IMR-90 (cell line): ENCODE measurements around the gene PITX3. TPM values are rescaled to one million over a fixed set of nuclear protein-coding genes. Genes with fewer than 3 reads are reported as not detected.

ENCODE experiments used
- ATAC-seq: fragments of 200-7000 bp; cut with Tn5 transposase; 2 replicates; pipeline ENCODE4 v1.9.1; 2020; ENCODE audit warnings: low read depth, mild to moderate bottlenecking, moderate library complexity
- BruUV-seq: library from RNA; stranded (reverse); fragments of 400-500 nt; replicated peaks from 2 replicates; lab custom pipeline; 2021; lab: Mats Ljungman, UMichigan
- CTCF ChIA-PET: fragments of 300-600 bp; formaldehyde crosslinking; extraction: SDS; loops from one replicate; lab custom pipeline; 2021; ENCODE audit warnings: antibody characterized with exemption; lab: Yijun Ruan, JAX
- POLR2A ChIA-PET: fragments of 300-600 bp; sonication (Branson Sonifier 250); formaldehyde crosslinking; loops from one replicate; lab custom pipeline; 2022; ENCODE audit warnings: antibody characterized with exemption; ENCODE audit not compliant: unreplicated experiment; lab: Charles Lee
- DNase-seq: peaks from one replicate; pipeline ENCODE4 v3.0.0; 2013
- H2AFZ ChIP-seq: replicated peaks from 2 replicates; pipeline ENCODE3; 2013; ENCODE audit warnings: low read length, mild to moderate bottlenecking; ENCODE audit not compliant: poor library complexity
- H2AK5ac ChIP-seq: 2 replicates; pipeline ENCODE4 v1.6.1; 2013; ENCODE audit warnings: low read depth, low read length, inconsistent platforms
- H2AK9ac ChIP-seq: replicated peaks from 2 replicates; pipeline ENCODE3; 2013; ENCODE audit warnings: mild to moderate bottlenecking, low read depth, low read length, moderate library complexity; ENCODE audit not compliant: poor library complexity
- H2BK120ac ChIP-seq: 2 replicates; pipeline ENCODE4 v1.6.1; 2013; ENCODE audit warnings: low read depth, low read length, inconsistent platforms
- H2BK15ac ChIP-seq: 3 replicates; pipeline ENCODE4 v1.6.1; 2013; ENCODE audit warnings: low read depth, low read length, inconsistent platforms
- H2BK20ac ChIP-seq: 2 replicates; pipeline ENCODE4 v1.6.1; 2013; ENCODE audit warnings: low read depth, mild to moderate bottlenecking, inconsistent platforms, low read length, moderate library complexity
- H2BK5ac ChIP-seq: 2 replicates; pipeline ENCODE4 v1.6.1; 2013; ENCODE audit warnings: mild to moderate bottlenecking, low read depth, low read length, inconsistent platforms; ENCODE audit not compliant: poor library complexity, severe bottlenecking
- H3K14ac ChIP-seq: replicated peaks from 2 replicates; pipeline ENCODE4 v1.6.1; 2013; ENCODE audit warnings: low read depth, low read length, inconsistent platforms
- H3K18ac ChIP-seq: 2 replicates; pipeline ENCODE4 v1.6.1; 2013; ENCODE audit warnings: low read depth, low read length, control low read depth
- H3K23ac ChIP-seq: 2 replicates; pipeline ENCODE4 v1.6.1; 2013; ENCODE audit warnings: low read depth, low read length, inconsistent platforms
- H3K27ac ChIP-seq: 2 replicates; pipeline ENCODE4 v1.5.1; 2013; ENCODE audit warnings: mild to moderate bottlenecking, control low read depth, low read length; ENCODE audit not compliant: insufficient read depth
- H3K27me3 ChIP-seq: 2 replicates; pipeline ENCODE4 v1.6.1; 2013; ENCODE audit warnings: low read length; ENCODE audit not compliant: control insufficient read depth, insufficient read depth
- H3K36me3 ChIP-seq: 2 replicates; pipeline ENCODE4 v1.6.1; 2013; ENCODE audit warnings: low read length, mixed read lengths; ENCODE audit not compliant: control insufficient read depth, insufficient read depth
- H3K4ac ChIP-seq: 2 replicates; pipeline ENCODE4 v1.6.1; 2013; ENCODE audit warnings: low read depth, low read length, inconsistent platforms
- H3K4me1 ChIP-seq: 2 replicates; pipeline ENCODE4 v1.6.1; 2013; ENCODE audit warnings: low read length, mixed read lengths; ENCODE audit not compliant: control insufficient read depth, insufficient read depth
- H3K4me2 ChIP-seq: 2 replicates; pipeline ENCODE4 v1.6.1; 2013; ENCODE audit warnings: low read depth, mild to moderate bottlenecking, control low read depth, low read length, moderate library complexity
- H3K4me3 ChIP-seq: 2 replicates; pipeline ENCODE4 v1.5.1; 2013; ENCODE audit warnings: low read depth, mild to moderate bottlenecking, control low read depth, low read length, moderate library complexity; ENCODE audit not compliant: insufficient read depth
- H3K56ac ChIP-seq: 2 replicates; pipeline ENCODE4 v1.6.1; 2013; ENCODE audit warnings: low read length, inconsistent platforms; ENCODE audit not compliant: insufficient read depth; ENCODE audit errors: extremely low read depth
- H3K79me1 ChIP-seq, 2 experiments: 2 replicates each; pipeline ENCODE4 v1.6.1; 2013; ENCODE audit warnings: low read length in 2 of 2, inconsistent platforms in 1 of 2, low read depth in 1 of 2
- H3K9ac ChIP-seq: 2 replicates; pipeline ENCODE4 v1.6.1; 2013; ENCODE audit warnings: low read depth, low read length, control low read depth
- H3K9me1 ChIP-seq: 2 replicates; pipeline ENCODE4 v1.6.1; 2013; ENCODE audit warnings: low read length, inconsistent platforms; ENCODE audit not compliant: insufficient read depth
- H3K9me3 ChIP-seq: 2 replicates; pipeline ENCODE4 v1.6.1; 2013; ENCODE audit warnings: low read length; ENCODE audit not compliant: control insufficient read depth, insufficient read depth
- H4K20me1 ChIP-seq: 2 replicates; pipeline ENCODE4 v1.6.1; 2013; ENCODE audit warnings: low read length, inconsistent platforms; ENCODE audit not compliant: insufficient read depth
- H4K5ac ChIP-seq: 2 replicates; pipeline ENCODE4 v1.6.1; 2013; ENCODE audit warnings: mild to moderate bottlenecking, low read depth, low read length, control low read depth
- H4K8ac ChIP-seq, 2 experiments: 2 replicates each; pipeline ENCODE4 v1.6.1; 2013; ENCODE audit warnings: low read depth in 2 of 2, low read length in 2 of 2, control low read depth in 1 of 2, inconsistent platforms in 1 of 2
- H4K91ac ChIP-seq: 2 replicates; pipeline ENCODE4 v1.6.1; 2013; ENCODE audit warnings: low read depth, low read length, inconsistent platforms; ENCODE audit not compliant: insufficient read depth
- BHLHE40 ChIP-seq: fragments of 150-350 bp; IDR thresholded peaks from 2 replicates; pipeline ENCODE4 v1.6.1; 2016; ENCODE audit warnings: mild to moderate bottlenecking, low read depth, low read length
- CEBPB ChIP-seq: IDR thresholded peaks from 2 replicates; pipeline ENCODE4 v1.6.1; 2012; ENCODE audit warnings: low read depth, low read length, improper control_type of control experiment
- CHD1 ChIP-seq: IDR thresholded peaks from 2 replicates; pipeline ENCODE4 v1.6.1; 2012; ENCODE audit warnings: low read depth, low read length, improper control_type of control experiment
- WGBS, 2 experiments: methylation state at CpG; one replicate each; pipeline versions ENCODE4 v1.1.5 to v1.1.7; 2013; ENCODE audit warnings: missing lambda C conversion rate in 2 of 2; ENCODE audit not compliant: insufficient read length in 1 of 2; ENCODE audit errors: extremely low coverage in 2 of 2; 5-methylcytosine and 5-hydroxymethylcytosine counted together
- dilution Hi-C: fragments of 300-500 bp; cut with HindIII; formaldehyde crosslinking; loops from one replicate; pipeline ENCODE4 v1.14.3; 2018; ENCODE audit warnings: low sequenced_read_pairs; ENCODE audit not compliant: unreplicated experiment
- in situ Hi-C: fragments of 300-500 bp; cut with MboI; formaldehyde crosslinking; loops from 3 replicates; pipeline ENCODE4 v1.14.3; 2019; ENCODE audit warnings: low sequenced_read_pairs, inconsistent platforms, mixed read lengths
- intact Hi-C: fragments of 100-400 bp; cut with micrococcal nuclease; formaldehyde crosslinking; loops from 2 replicates; pipeline ENCODE4 v1.10.0; 2022
- polyA plus RNA-seq, 3 experiments: library from polyadenylated mRNA; depleted of rRNA; stranded (reverse); fragments of >200 nt; gene quantifications; 2 replicates each; pipeline ENCODE4 v1.2.3, GENCODE V29; 2012; ENCODE audit warnings: low replicate concordance in 1 of 3
- total RNA-seq: library from RNA; depleted of rRNA; stranded (reverse); fragments of >200 nt; gene quantifications from 2 replicates; pipeline ENCODE4 v1.2.3, GENCODE V29; 2012

The PITX3 gene
- total and polyA plus RNA-seq, 2 of the 4 experiments (the other 2 are of a cell fraction), result not detected

DNA sequence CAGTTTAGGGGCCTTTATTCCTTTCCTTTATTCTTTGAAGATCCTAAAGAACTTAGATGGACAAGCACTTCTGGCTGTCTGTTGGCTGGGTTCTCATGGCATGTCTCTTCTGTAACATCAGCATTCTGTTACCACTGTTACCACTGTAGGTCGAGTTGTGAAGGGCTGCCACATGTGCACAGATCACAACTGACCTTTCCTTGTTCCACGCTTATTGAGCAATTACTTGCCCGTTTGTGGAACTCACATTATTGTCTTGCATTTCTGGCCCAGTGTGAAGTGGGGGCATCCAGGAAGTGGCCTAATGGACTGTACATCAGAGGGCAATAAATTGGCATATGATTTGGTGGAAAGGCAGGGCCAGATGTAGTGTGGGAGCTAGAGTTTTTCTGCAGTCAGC, 27.7 kb upstream of the PITX3 start:
- Histone ChIP-seq H3K9me3 (no peaks in the 10 kb centered on the region), H3K9me1 (peaks cover 35% of the 10 kb centered on the region), H3K18ac (no peak overlapping the region; the same call in 1 of the 2 replicates), H3K4me2 (peak overlapping the region; percentile 22; the same call in 1 of the 2 replicates), H4K5ac (no peak overlapping the region), H3K4me3 (no peak overlapping the region), H3K4me1 (peaks cover 18% of the 10 kb centered on the region), H3K4ac (no peak overlapping the region), H2BK15ac (no peak overlapping the region), H2AFZ (no peak overlapping the region), H4K20me1 (peaks cover 77% of the 10 kb centered on the region), H3K14ac (0 out of 2 replicates have a peak overlapping the region, but pooled peaks have one; percentile 46), H3K23ac (peak overlapping the region; percentile 21; the same call in 1 of the 2 replicates), H3K56ac (no peak overlapping the region), H3K27ac (peak overlapping the region; percentile 13; the same call in 1 of the 2 replicates), H2AK5ac (peak overlapping the region; percentile 30; the same call in 1 of the 2 replicates), H4K91ac (no peak overlapping the region), H3K27me3 (no peaks in the 10 kb centered on the region), H3K36me3 (peaks cover 4% of the 10 kb centered on the region; the same call in 1 of the 2 replicates), H2AK9ac (no peak overlapping the region), H3K9ac (no peak overlapping the region), H3K79me1 (peaks cover 28 to 76% of the 10 kb centered on the region in 2 experiments), H4K8ac (no peak overlapping the region), H2BK5ac (peak overlapping the region; percentile 20), H2BK120ac (no peak overlapping the region), H2BK20ac (no peak overlapping the region)
- dilution Hi-C loops (no loop called here), in situ Hi-C loops (no loop called here), intact Hi-C loops (loop anchor here (2.0 kb wide), 1 partner anchor 22 kb away; no protein-coding TSS in a partner anchor)
- peak; percentile 38 for TF ChIP-seq CEBPB
- no peak for TF ChIP-seq CHD1
- TF ChIP-seq BHLHE40, result no peak
- ChIA-PET POLR2A (no interaction called here), CTCF (no interaction called here)
- ATAC-seq (no peak), DNase-seq (no peak)
- no TSS peak for BruUV-seq
- no CpG with 5 or more reads among the region's 3 CpGs for WGBS, 2 experiments
